GM12878 (cell line): ENCODE data around the gene NIPAL4. TPM values are rescaled to one million over a fixed set of nuclear protein-coding genes. Genes with fewer than 3 reads are reported as not detected.

Source experiments
- ATAC-seq: fragments of 200-7000 bp; cut with Tn5 transposase; 3 replicates; pipeline ENCODE4 v1.9.1; 2020; ENCODE audit warnings: mild to moderate bottlenecking, moderate library complexity
- BruUV-seq: library from RNA; stranded (reverse); fragments of 400-500 nt; replicated peaks from 2 replicates; lab custom pipeline; 2021; lab: Mats Ljungman, UMichigan
- CTCF ChIA-PET: fragments of 300-600 bp; sonication (Branson Sonifier 250); formaldehyde crosslinking; extraction: SDS; loops from one replicate; lab custom pipeline; 2021; ENCODE audit warnings: inconsistent platforms; lab: Yijun Ruan, JAX
- POLR2A ChIA-PET: fragments of 350-600 bp; formaldehyde crosslinking; extraction: SDS; loops from one replicate; lab custom pipeline; 2021; ENCODE audit warnings: inconsistent platforms; lab: Charles Lee
- RAD21 ChIA-PET: fragments of 300-600 bp; sonication (Branson Sonifier 250); formaldehyde crosslinking; loops from one replicate; lab custom pipeline; 2023; ENCODE audit warnings: antibody characterized with exemption; ENCODE audit not compliant: unreplicated experiment; lab: Charles Lee
- SMC1A ChIA-PET: fragments of 300-600 bp; sonication (Branson Sonifier 250); formaldehyde crosslinking; loops from one replicate; lab custom pipeline; 2023; ENCODE audit not compliant: unreplicated experiment, uncharacterized antibody; lab: Charles Lee
- DNase-seq: peaks from one replicate; pipeline ENCODE4 v3.0.0-alpha.2; 2011; ENCODE audit warnings: low read depth, low spot score
- FAIRE-seq: peaks from 3 replicates; lab custom pipeline; 2011; peaks lifted over from hg19 to GRCh38; lab: Jason Lieb, UNC
- H2AFZ ChIP-seq: 2 replicates; pipeline ENCODE4 v1.6.0; 2011; ENCODE audit warnings: low read depth, low read length, control low read depth; ENCODE audit not compliant: control insufficient read depth
- H3K27ac ChIP-seq: 2 replicates; pipeline ENCODE4 v1.5.1; 2011; ENCODE audit warnings: control low read depth; ENCODE audit not compliant: control insufficient read depth, insufficient read depth
- H3K27me3 ChIP-seq, 2 experiments: replicated peaks in 1 of 2; 2 replicates each; pipeline versions ENCODE4 v1.6.0 to v1.6.1; 2011; ENCODE audit warnings: low read length in 1 of 2; ENCODE audit not compliant: control insufficient read depth in 2 of 2, insufficient read depth in 2 of 2
- H3K36me3 ChIP-seq, 2 experiments: 2 replicates each; pipeline ENCODE4 v1.5.1; 2011; ENCODE audit warnings: low read length in 1 of 2; ENCODE audit not compliant: control insufficient read depth in 2 of 2, insufficient read depth in 2 of 2
- H3K4me1 ChIP-seq: 2 replicates; pipeline ENCODE4 v1.6.1; 2011; ENCODE audit warnings: mild to moderate bottlenecking, low read length, moderate library complexity, mixed read lengths; ENCODE audit not compliant: control insufficient read depth, insufficient read depth
- H3K4me2 ChIP-seq: 2 replicates; pipeline ENCODE4 v1.6.0; 2011; ENCODE audit warnings: control low read depth; ENCODE audit not compliant: control insufficient read depth, insufficient read depth
- H3K4me3 ChIP-seq: fragments of 200-600 bp; sonication (generic); 2 replicates; pipeline ENCODE4 v1.5.1; 2016
- H3K79me2 ChIP-seq: 2 replicates; pipeline ENCODE4 v1.6.0; 2011; ENCODE audit warnings: low read length; ENCODE audit not compliant: control insufficient read depth, insufficient read depth
- H3K9ac ChIP-seq: 2 replicates; pipeline ENCODE4 v1.8.0; 2011; ENCODE audit warnings: low read length, control low read depth, mixed read lengths; ENCODE audit not compliant: control insufficient read depth, insufficient read depth
- H3K9me3 ChIP-seq: replicated peaks from 3 replicates; pipeline ENCODE4 v1.5.1; 2011; ENCODE audit warnings: mild to moderate bottlenecking, low read length; ENCODE audit not compliant: control insufficient read depth, insufficient read depth
- H4K20me1 ChIP-seq: 2 replicates; pipeline ENCODE4 v1.6.0; 2011; ENCODE audit not compliant: control insufficient read depth, insufficient read depth
- ASH2L ChIP-seq: fragments of 300-600, 200-600 bp; sonication (generic); IDR thresholded peaks from 2 replicates; pipeline ENCODE4 v1.6.1; 2017; ENCODE audit warnings: low read depth, mild to moderate bottlenecking, borderline replicate concordance
- ATF2 ChIP-seq: IDR thresholded peaks from 2 replicates; pipeline ENCODE4 v1.6.1; 2012; ENCODE audit warnings: low read length, inconsistent platforms
- CREM ChIP-seq: IDR thresholded peaks from 2 replicates; pipeline ENCODE4 v1.6.1; 2014; ENCODE audit warnings: antibody characterized with exemption, low read depth
- EGR1 ChIP-seq, 2 experiments: IDR thresholded peaks; 1 replicate in 1 of 2; 2 replicates in 1 of 2; pipeline ENCODE4 v1.6.1; 2011 to 2012; ENCODE audit warnings: low read depth in 2 of 2, low read length in 2 of 2, borderline replicate concordance in 1 of 2, mild to moderate bottlenecking in 1 of 2, moderate library complexity in 1 of 2
- ETV6 ChIP-seq, 2 experiments: fragments of 450-650 bp in 1 of 2; IDR thresholded peaks in 1 of 2; conservative IDR thresholded peaks in 1 of 2; 2 replicates each; pipeline ENCODE4 v1.6.1; 2014; ENCODE audit warnings: antibody characterized with exemption in 1 of 2, borderline replicate concordance in 1 of 2, low read depth in 1 of 2, mild to moderate bottlenecking in 1 of 2, moderate library complexity in 1 of 2
- HSF1 ChIP-seq: fragments of 150-350 bp; IDR thresholded peaks from 2 replicates; pipeline ENCODE4 v1.6.1; 2014; ENCODE audit warnings: mild to moderate bottlenecking, low read depth, low read length
- KDM1A ChIP-seq: fragments of 200-600 bp; sonication (generic); IDR thresholded peaks from 2 replicates; pipeline ENCODE4 v1.6.1; 2016; ENCODE audit warnings: borderline replicate concordance
- MEF2B ChIP-seq: fragments of 450-650 bp; IDR thresholded peaks from 2 replicates; pipeline ENCODE4 v1.6.1; 2018; ENCODE audit warnings: mild to moderate bottlenecking, moderate library complexity; ENCODE audit not compliant: partially characterized antibody, poor library complexity, severe bottlenecking
- MXI1 ChIP-seq: fragments of 150-350 bp; IDR thresholded peaks from 2 replicates; pipeline ENCODE4 v1.6.1; 2011; ENCODE audit warnings: low read depth, mild to moderate bottlenecking, inconsistent platforms, low read length, improper control_type of control experiment
- MYC ChIP-seq: IDR thresholded peaks from 2 replicates; pipeline ENCODE4 v1.6.1; 2011; ENCODE audit warnings: mild to moderate bottlenecking, low read length, moderate library complexity, inconsistent platforms; ENCODE audit not compliant: insufficient read depth, insufficient replicate concordance, insufficient read length, severe bottlenecking
- NFIC ChIP-seq: IDR thresholded peaks from 2 replicates; pipeline ENCODE4 v1.6.1; 2012; ENCODE audit warnings: low read depth, mild to moderate bottlenecking, inconsistent platforms, low read length, moderate library complexity
- PAX5 ChIP-seq: IDR thresholded peaks from 2 replicates; pipeline ENCODE4 v1.6.1; 2011; ENCODE audit warnings: low read depth, low read length, borderline replicate concordance
- POLR2AphosphoS5 ChIP-seq: IDR thresholded peaks from 2 replicates; pipeline ENCODE4 v1.6.1; 2011; ENCODE audit warnings: mild to moderate bottlenecking, low read length, inconsistent platforms
- RB1 ChIP-seq: fragments of 450-650 bp; formaldehyde crosslinking; IDR thresholded peaks from 2 replicates; pipeline ENCODE4 v1.6.1; 2017; ENCODE audit warnings: mild to moderate bottlenecking, borderline replicate concordance
- RELA ChIP-seq: fragments of 450-650 bp; IDR thresholded peaks from 2 replicates; pipeline ENCODE4 v1.8.0; 2014; ENCODE audit warnings: borderline replicate concordance; ENCODE audit not compliant: partially characterized antibody
- SIN3A ChIP-seq: IDR thresholded peaks from 2 replicates; pipeline ENCODE4 v1.6.1; 2012; ENCODE audit warnings: low read depth, low read length, improper control_type of control experiment
- TCF7 ChIP-seq: IDR thresholded peaks from 2 replicates; pipeline ENCODE4 v1.6.1; 2014; ENCODE audit warnings: antibody characterized with exemption, borderline replicate concordance
- WGBS: methylation state at CpG from one replicate; pipeline ENCODE4 v1.1.6; 2016; ENCODE audit warnings: low lambda C conversion rate; ENCODE audit not compliant: insufficient replicate concordance, insufficient coverage; ENCODE audit errors: missing lambda C conversion rate; 5-methylcytosine and 5-hydroxymethylcytosine counted together
- in situ Hi-C: fragments of 300-500 bp; cut with MboI; formaldehyde crosslinking; loops from 9 replicates; pipeline ENCODE4 v1.14.3; 2018; ENCODE audit warnings: mixed read lengths
- intact Hi-C: fragments of 100-400 bp; cut with micrococcal nuclease; formaldehyde crosslinking; loops from one replicate; pipeline ENCODE4 v1.14.2; 2022; ENCODE audit not compliant: unreplicated experiment
- polyA plus RNA-seq, 11 experiments: library from polyadenylated mRNA; depleted of rRNA in 4 of 11; unstranded in 6 of 11; stranded (reverse) in 5 of 11; fragments of >200 nt; fragmentation: Nextera tagmentation in 4 of 11; fragmentation: Illumina TruSeq in 1 of 11; extraction: Ambion mirVana in 4 of 11; extraction: Trizol in 1 of 11; gene quantifications; 1 replicate in 1 of 11; 2 replicates in 10 of 11; pipeline versions ENCODE4 v1.2.1 to v1.2.3, GENCODE V29; 2011 to 2016; ENCODE audit warnings: inconsistent platforms in 2 of 11, missing spikeins in 2 of 11, low read depth in 1 of 11
- total RNA-seq, 4 experiments: library from RNA; depleted of rRNA in 3 of 4; stranded (reverse); fragments of >200 nt in 3 of 4; fragmentation: Illumina TruSeq in 1 of 4; extraction: Trizol in 1 of 4; gene quantifications; 2 replicates each; pipeline versions ENCODE4 v1.2.1 to v1.2.3, GENCODE V29; 2013 to 2021

NIPAL4 gene
- total and polyA plus RNA-seq, 10 of the 15 experiments (the other 5 are each of a cell fraction or from before 2014, with no cell fraction given): 0.11 to 15.5 (median 5.9) TPM

GRCh38 chr5:157454273-157454672 is 5.7 kb upstream of the NIPAL4 start:
- CTCF ChIA-PET: interaction anchor here (0.8 to 4.5 kb wide), 4 partner anchors 13 to 126 kb away, joined by 3 to 20 read pairs (median 4); no protein-coding TSS in a partner anchor
- in situ Hi-C loops: no loop called here

More at GRCh38 chr5:157454273-157454672, 5.7 kb upstream of the NIPAL4 start:
- Histone ChIP-seq H3K36me3 (no peaks in the 10 kb centered on the region), H3K4me2 (no peak overlapping the region), H4K20me1 (no peaks in the 10 kb centered on the region), H3K79me2 (no peaks in the 10 kb centered on the region), H3K9ac (no peak overlapping the region), H3K4me1 (0 out of 2 replicates have a peak, but pooled peaks cover 5% of the 10 kb centered on the region), H3K27ac (no peak overlapping the region), H3K27me3 (no peaks in the 10 kb centered on the region), H2AFZ (no peak overlapping the region), H3K4me3 (no peak overlapping the region), H3K9me3 (no peaks in the 10 kb centered on the region)
- intact Hi-C loops: no loop called here
- TF ChIP-seq RELA (no peak), POLR2AphosphoS5 (no peak), HSF1 (no peak), SIN3A (no peak), TCF7 (no peak), ETV6 (conservative IDR thresholded peaks at IDR 0.05 in 1 of 2, IDR thresholded peaks at IDR 0.05 in 1 of 2; ENCODE audit: borderline replicate concordance in 1 of 2, low read depth in 1 of 2) (no peak), MYC (no peak), PAX5 (no peak), RB1 (no peak), ASH2L (no peak), MXI1 (no peak), MEF2B (no peak), KDM1A (no peak), EGR1 (IDR thresholded peaks at IDR 0.05; ENCODE audit: borderline replicate concordance in 1 of 2, low read depth in 2 of 2, low read length in 2 of 2) (no peak), NFIC (no peak), CREM (no peak), ATF2 (no peak)
- no peak for FAIRE-seq
- WGBS: 60% methylated on average over 7 of the region's 7 CpGs
- ChIA-PET SMC1A (interaction anchor here (1.6 to 2.9 kb wide), 2 partner anchors 17 to 21 kb away, joined by 6 to 10 read pairs; no protein-coding TSS in a partner anchor), POLR2A (no interaction called here), RAD21 (no interaction called here)
- no peak for ATAC-seq
- no peak for DNase-seq
- no TSS peak for BruUV-seq
